ENCODE results near the gene TAAR5.
"Not testable (repeated sequence)": the region's sequence is repeated elsewhere in the genome, so short reads cannot be mapped to it uniquely, and the experiment has no call there.

Gene TAAR5

GRCh38 chr6:132570221-132570777 lies 19.2 kb downstream of the TAAR5 start, which contains the start of gene TAAR6:
Gene TAAR6, plus strand, starts transcription at chr6:132570322. Its CDS starts 0 bp downstream, at chr6:132570322.
- no peak for DNase-seq (ENCODE audit: low read depth)

- no peak for DNase-seq (ENCODE audit: low read depth)
Observed at GRCh38 chr6:132569170-132569569, 20.4 kb downstream of the TAAR5 start.

DNA sequence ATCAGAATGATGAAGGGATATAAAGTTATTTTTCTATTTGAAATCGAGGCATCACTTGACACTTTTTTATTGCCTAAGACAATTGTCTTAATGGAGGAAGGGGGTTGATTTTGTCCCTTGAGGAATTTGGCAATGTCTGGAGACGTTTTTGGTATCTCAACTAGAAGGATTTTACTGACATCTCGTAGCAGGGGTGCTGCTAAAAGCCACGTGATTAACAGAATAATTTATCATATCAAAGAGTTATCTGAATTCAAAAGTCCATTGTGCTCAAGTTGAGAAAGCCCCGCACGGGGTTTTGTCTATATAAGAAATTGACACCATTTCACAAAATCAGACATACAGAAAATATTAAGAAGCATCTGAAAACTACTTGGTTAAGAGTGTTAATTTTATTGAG lies 20.9 kb downstream of the TAAR5 start:
- DNase-seq (ENCODE audit: low read depth): no peak

DNA sequence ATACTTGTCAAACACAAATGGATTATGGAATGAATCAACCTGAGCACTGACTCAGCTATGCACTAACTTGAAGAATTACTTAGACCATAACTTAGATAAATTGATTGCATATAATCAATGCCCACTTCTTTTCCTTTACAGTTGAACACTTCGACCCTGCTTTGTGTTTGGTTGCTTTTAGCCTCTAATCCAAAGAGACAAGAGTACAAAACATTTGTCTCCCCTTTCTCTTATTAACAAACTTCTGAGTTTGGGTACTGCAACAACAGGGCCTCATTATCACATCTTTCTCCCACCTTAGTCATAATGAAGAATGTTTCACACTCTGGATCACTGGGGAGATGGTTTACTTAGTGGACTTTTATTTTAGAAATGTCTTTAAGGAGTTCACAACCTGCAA lies 22.0 kb downstream of the TAAR5 start:
- DNase-seq (ENCODE audit: low read depth): no peak

DNA sequence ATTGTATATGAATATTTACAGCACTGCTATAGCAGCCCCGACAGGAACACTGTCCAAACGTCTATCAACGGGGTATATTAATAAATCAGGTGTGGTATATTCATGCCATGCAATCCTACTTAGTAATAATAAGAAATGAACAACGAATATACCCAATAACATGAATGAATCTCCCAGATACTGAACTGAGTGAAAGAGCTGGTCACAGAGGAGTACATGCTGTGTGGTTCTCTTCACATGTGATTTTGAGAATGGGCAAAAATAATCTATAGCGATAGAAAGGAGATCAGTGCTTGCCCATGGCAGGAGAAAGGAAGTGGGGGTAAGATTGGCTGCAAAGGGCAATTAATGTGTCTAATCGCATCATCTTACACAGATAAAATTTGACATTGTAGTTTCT lies 23.1 kb downstream of the TAAR5 start:
- no peak for DNase-seq (ENCODE audit: low read depth)

- not testable (repeated sequence) for DNase-seq (ENCODE audit: low read depth)
Observed at GRCh38 chr6:132560087-132560486, 29.5 kb downstream of the TAAR5 start.

DNA sequence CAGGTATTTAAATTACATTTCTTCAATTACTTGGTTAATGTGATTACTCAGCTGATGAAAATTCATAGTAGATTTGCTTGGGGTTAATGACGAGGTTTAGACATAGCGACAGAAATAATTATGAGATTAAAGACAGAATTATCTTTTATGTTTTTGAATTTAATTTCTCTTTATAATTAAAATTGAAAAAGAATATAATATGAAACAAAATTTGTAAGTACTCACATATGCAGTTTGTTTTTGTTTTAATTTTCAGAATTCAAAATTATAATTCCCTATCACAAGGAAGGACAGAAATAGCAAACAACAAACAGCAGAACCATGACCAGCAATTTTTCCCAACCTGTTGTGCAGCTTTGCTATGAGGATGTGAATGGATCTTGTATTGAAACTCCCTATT lies 37.2 kb downstream of the TAAR5 start, which contains the start of gene TAAR8:
TAAR8 (plus strand) TSS at position 301 of the 400 bp plus-strand sequence; CDS start at position 322, 21 bp downstream.
- no peak for DNase-seq (ENCODE audit: low read depth)

- no peak for DNase-seq (ENCODE audit: low read depth)
Observed at GRCh38 chr6:132551214-132551613, 38.3 kb downstream of the TAAR5 start.

- no peak for DNase-seq (ENCODE audit: low read depth)
Observed at GRCh38 chr6:132548746-132549463, 40.6 kb downstream of the TAAR5 start.

DNA sequence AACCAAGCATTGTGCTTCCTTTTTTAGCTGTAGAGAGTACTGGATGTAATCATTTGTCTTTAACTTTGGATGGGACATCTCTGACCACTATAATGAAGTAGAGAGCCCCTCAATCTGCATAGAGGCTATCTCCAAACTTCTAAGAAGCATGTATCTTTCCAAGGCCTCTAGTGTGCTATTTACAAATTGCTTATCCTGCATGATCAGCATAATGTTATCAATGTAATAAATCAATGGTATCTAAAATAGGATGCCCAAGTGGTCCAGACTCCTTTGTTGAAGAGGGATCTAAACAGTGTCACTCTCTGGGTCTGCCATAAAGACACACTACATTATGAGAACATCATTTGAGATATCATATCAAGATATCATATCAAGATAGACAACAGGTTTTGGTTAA lies 44.7 kb downstream of the TAAR5 start:
- DNase-seq (ENCODE audit: low read depth): no peak

All from activated T-cell treated with anti-CD3 and anti-CD28 coated beads for 24 hours (primary cell).